AG04449 (cell line): ENCODE measurements around the gene COL6A5.
"Not testable (repeated sequence)": the region's sequence is repeated elsewhere in the genome, so short reads cannot be mapped to it uniquely, and the experiment has no call there.

Experiments used
- CTCF ChIA-PET: fragments of 350-600 bp; formaldehyde crosslinking; extraction: SDS; loops from one replicate; lab custom pipeline; 2021; ENCODE audit warnings: antibody characterized with exemption; lab: Yijun Ruan, JAX
- POLR2A ChIA-PET: fragments of 400-600, 350-600 bp; formaldehyde crosslinking; extraction: SDS; loops from one replicate; lab custom pipeline; 2020; ENCODE audit warnings: antibody characterized with exemption, inconsistent platforms; lab: Yijun Ruan, JAX
- DNase-seq: peaks from one replicate; pipeline ENCODE4 v3.0.0-alpha.2; 2010; ENCODE audit warnings: low read depth, low spot score
- H3K4me3 ChIP-seq: 2 replicates; pipeline ENCODE4 v1.5.1; 2011; ENCODE audit warnings: low read depth, mild to moderate bottlenecking, control low read depth, low read length
- CTCF ChIP-seq: IDR thresholded peaks from one replicate; pipeline ENCODE4 v1.5.1; 2011; ENCODE audit warnings: mild to moderate bottlenecking, moderate library complexity, low read length, control low read depth, inconsistent platforms; ENCODE audit not compliant: insufficient read depth; ENCODE audit errors: missing control alignments

Gene COL6A5

GRCh38 chr3:130323503-130323902, 22.0 kb upstream of the COL6A5 start:
- DNase-seq, result no peak
- H3K4me3 ChIP-seq, result no peak overlapping the region
- ChIA-PET POLR2A (no interaction called here), CTCF (no interaction called here)
- no peak for TF ChIP-seq CTCF

- no peak overlapping the region for H3K4me3 ChIP-seq
- POLR2A ChIA-PET, result no interaction called here
- TF ChIP-seq CTCF, result no peak
- DNase-seq, result no peak
- CTCF ChIA-PET, result no interaction called here
Observed at GRCh38 chr3:130340766-130341165, 4.7 kb upstream of the COL6A5 start.

- no peak for DNase-seq
- POLR2A ChIA-PET, result no interaction called here
- CTCF ChIA-PET, result no interaction called here
- H3K4me3 ChIP-seq, result no peak overlapping the region
- no peak for TF ChIP-seq CTCF
Observed at GRCh38 chr3:130341388-130341787, 4.1 kb upstream of the COL6A5 start.

- POLR2A ChIA-PET, result no interaction called here
- no peak for TF ChIP-seq CTCF
- H3K4me3 ChIP-seq, result no peak overlapping the region
- no peak for DNase-seq
- CTCF ChIA-PET, result no interaction called here
Observed at GRCh38 chr3:130341882-130342281, 3.6 kb upstream of the COL6A5 start.

- DNase-seq, result no peak
- no peak for TF ChIP-seq CTCF
- H3K4me3 ChIP-seq, result no peak overlapping the region
- POLR2A ChIA-PET, result no interaction called here
- CTCF ChIA-PET, result no interaction called here
Observed at GRCh38 chr3:130342821-130343661, 2.4 kb upstream of the COL6A5 start.

- CTCF ChIA-PET, H3K4me3 ChIP-seq, DNase-seq, POLR2A ChIA-PET: not testable (repeated sequence)
Observed at GRCh38 chr3:130348258-130348657, 2.8 kb downstream of the COL6A5 start.

GRCh38 chr3:130354430-130354829, 9.0 kb downstream of the COL6A5 start:
- TF ChIP-seq CTCF, result no peak
- DNase-seq, result no peak
- CTCF ChIA-PET, result no interaction called here
- H3K4me3 ChIP-seq, result no peak overlapping the region
- POLR2A ChIA-PET, result no interaction called here
